Stimulated activated CD4-positive, alpha-beta T cell treated with anti-CD3 and anti-CD28 coated beads, Interleukin-15, amount 100 ng/mL, for 24 hours (primary cell): Measurements from ENCODE around the gene PICALM.
"Not testable (repeated sequence)": the region's sequence is repeated elsewhere in the genome, so short reads cannot be mapped to it uniquely, and the experiment has no call there.

ENCODE experiments used
- DNase-seq: peaks from one replicate; pipeline ENCODE4 v3.0.0-alpha.2; 2020

PICALM gene

GRCh38 chr11:85967457-85967856 is 101.4 kb downstream of the PICALM start:
- no peak for DNase-seq

GRCh38 chr11:85965202-85965601 is 103.7 kb downstream of the PICALM start:
- DNase-seq: no peak

GRCh38 chr11:85961930-85962363 is 106.9 kb downstream of the PICALM start:
- no peak for DNase-seq

GRCh38 chr11:85961130-85961529 is 107.8 kb downstream of the PICALM start:
- no peak for DNase-seq

GRCh38 chr11:85960678-85961077 is 108.2 kb downstream of the PICALM start:
- DNase-seq: no peak

- no peak for DNase-seq
Measured at GRCh38 chr11:85955531-85955930, 113.4 kb downstream of the PICALM start.

- no peak for DNase-seq
Measured at GRCh38 chr11:85953491-85954143, 115.3 kb downstream of the PICALM start.

GRCh38 chr11:85952108-85952485 is 116.8 kb downstream of the PICALM start:
- not testable (repeated sequence) for DNase-seq

- no peak for DNase-seq
Measured at GRCh38 chr11:85951428-85952107, 117.3 kb downstream of the PICALM start.

- no peak for DNase-seq
Measured at GRCh38 chr11:85951049-85951405, 117.9 kb downstream of the PICALM start.

GRCh38 chr11:85950317-85951048 is 118.4 kb downstream of the PICALM start:
- DNase-seq: no peak

- no peak for DNase-seq
Measured at GRCh38 chr11:85949798-85950197, 119.1 kb downstream of the PICALM start.

GRCh38 chr11:85948884-85949283 is 120.0 kb downstream of the PICALM start:
- no peak for DNase-seq

- peak; percentile 47 for DNase-seq
Measured at GRCh38 chr11:85947431-85948272, 121.2 kb downstream of the PICALM start.

- DNase-seq: no peak
Measured at GRCh38 chr11:85946221-85946620, 122.7 kb downstream of the PICALM start.

GRCh38 chr11:85945788-85946187 is 123.1 kb downstream of the PICALM start:
- DNase-seq: no peak

GRCh38 chr11:85945296-85945695 is 123.6 kb downstream of the PICALM start:
- no peak for DNase-seq

- peak; percentile 64 for DNase-seq
Measured at GRCh38 chr11:85941380-85941973, 127.4 kb downstream of the PICALM start.

GRCh38 chr11:85939099-85940015 is 129.5 kb downstream of the PICALM start:
- DNase-seq: no peak

GRCh38 chr11:85937835-85938234 is 131.0 kb downstream of the PICALM start:
- no peak for DNase-seq

GRCh38 chr11:85935751-85936150 is 133.1 kb downstream of the PICALM start:
- DNase-seq: no peak
